Measurements from ENCODE around the gene SARDH. TPM values are rescaled to one million over a fixed set of nuclear protein-coding genes. Genes with fewer than 3 reads are reported as not detected.

Gene SARDH
- total and polyA plus RNA-seq, 2 of the 13 experiments (the other 11 are each of a cell fraction or from before 2014, with no cell fraction given) = 11.6 to 34.9 TPM

DNA sequence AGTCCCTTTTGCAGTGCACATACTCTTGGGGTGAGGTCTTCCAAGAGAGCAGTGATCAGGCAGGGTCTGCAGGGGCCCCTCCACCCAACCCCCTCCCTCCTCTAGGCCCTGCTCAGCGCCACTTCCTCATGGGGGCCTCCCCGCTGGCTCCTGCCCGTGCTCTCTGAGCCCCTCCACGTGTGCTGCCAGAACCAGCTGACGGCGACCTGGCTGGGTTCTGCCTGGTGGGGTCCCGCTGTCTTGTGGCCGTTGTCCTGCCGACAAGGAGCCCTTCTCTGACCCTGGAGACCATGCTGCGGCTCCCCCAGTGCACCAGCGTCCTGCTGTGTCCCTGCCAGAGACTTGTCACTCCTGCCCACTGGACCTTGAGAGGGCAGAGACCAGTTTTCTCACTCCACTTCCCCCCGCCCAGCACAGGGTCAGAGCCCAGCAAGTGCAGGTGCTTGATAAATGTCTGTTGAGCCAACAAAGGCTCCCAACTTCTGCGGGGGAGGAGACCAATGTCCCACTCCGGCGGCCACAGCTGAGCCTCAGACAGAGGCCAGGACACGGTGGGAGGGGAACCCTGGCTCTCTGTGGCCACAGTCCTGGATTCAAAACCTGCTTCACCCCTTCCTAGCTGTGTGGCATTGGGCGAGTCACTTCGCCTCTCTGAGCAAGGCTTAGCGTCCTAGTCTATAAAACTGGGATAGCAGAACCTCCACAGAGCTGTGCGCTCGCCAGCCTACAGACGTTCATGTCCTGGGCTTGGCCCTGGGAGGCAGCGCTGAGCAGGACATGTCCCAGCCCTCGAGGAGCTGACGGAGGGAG is 24.8 kb downstream of the SARDH start (continued):
- TF ChIP-seq, protein P1, sequence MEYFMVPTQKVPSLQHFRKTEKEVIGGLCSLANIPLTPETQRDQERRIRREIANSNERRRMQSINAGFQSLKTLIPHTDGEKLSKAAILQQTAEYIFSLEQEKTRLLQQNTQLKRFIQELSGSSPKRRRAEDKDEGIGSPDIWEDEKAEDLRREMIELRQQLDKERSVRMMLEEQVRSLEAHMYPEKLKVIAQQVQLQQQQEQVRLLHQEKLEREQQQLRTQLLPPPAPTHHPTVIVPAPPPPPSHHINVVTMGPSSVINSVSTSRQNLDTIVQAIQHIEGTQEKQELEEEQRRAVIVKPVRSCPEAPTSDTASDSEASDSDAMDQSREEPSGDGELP (IDR thresholded peaks at IDR 0.05; ENCODE audit: borderline replicate concordance, low read depth) = peak; percentile 75; the same call in 1 of the 2 replicates
- TF ChIP-seq ZFX (CRISPR knock-in tag; IDR thresholded peaks at IDR 0.05; ENCODE audit: low read depth) = peak; percentile 46
- 0 out of 2 replicates have a peak, but pooled peaks have one; percentile 37 for TF ChIP-seq TFDP2 (CRISPR knock-in tag; IDR thresholded peaks at IDR 0.05)
- peak; percentile 92; the same call in 1 of the 2 replicates for TF ChIP-seq ZNF543 (CRISPR knock-in tag; IDR thresholded peaks at IDR 0.05)
- peak; percentile 66; the same call in 1 of the 2 replicates for TF ChIP-seq ZBTB38 (CRISPR knock-in tag; IDR thresholded peaks at IDR 0.05)
- TF ChIP-seq SMAD9 (CRISPR knock-in tag; IDR thresholded peaks at IDR 0.05) = 0 out of 2 replicates have a peak, but pooled peaks have one; percentile 46
- TF ChIP-seq CREM (IDR thresholded peaks at IDR 0.05) = peak; percentile 26; the same call in 1 of the 2 replicates
- no peak for TF ChIP-seq CREM (CRISPR knock-in tag; IDR thresholded peaks at IDR 0.05)
- no peak for TF ChIP-seq ZNF124 (CRISPR knock-in tag; IDR thresholded peaks at IDR 0.05)
- TF ChIP-seq ZFP62 (CRISPR knock-in tag; IDR thresholded peaks at IDR 0.05) = no peak
- peak; percentile 78; the same call in 1 of the 2 replicates for TF ChIP-seq ZNF761 (CRISPR knock-in tag; conservative IDR thresholded peaks at IDR 0.05)
- no peak for TF ChIP-seq GLI4 (CRISPR knock-in tag; IDR thresholded peaks at IDR 0.05; ENCODE audit: borderline replicate concordance)
- TF ChIP-seq TBX2 (CRISPR knock-in tag; IDR thresholded peaks at IDR 0.05; ENCODE audit: borderline replicate concordance) = peak; percentile 81
- peak; percentile 29; the same call in 1 of the 2 replicates for TF ChIP-seq ZMYM4 (CRISPR knock-in tag; IDR thresholded peaks at IDR 0.05)
- no peak for TF ChIP-seq ELF3 (CRISPR knock-in tag; IDR thresholded peaks at IDR 0.05)
- TF ChIP-seq, protein P2, sequence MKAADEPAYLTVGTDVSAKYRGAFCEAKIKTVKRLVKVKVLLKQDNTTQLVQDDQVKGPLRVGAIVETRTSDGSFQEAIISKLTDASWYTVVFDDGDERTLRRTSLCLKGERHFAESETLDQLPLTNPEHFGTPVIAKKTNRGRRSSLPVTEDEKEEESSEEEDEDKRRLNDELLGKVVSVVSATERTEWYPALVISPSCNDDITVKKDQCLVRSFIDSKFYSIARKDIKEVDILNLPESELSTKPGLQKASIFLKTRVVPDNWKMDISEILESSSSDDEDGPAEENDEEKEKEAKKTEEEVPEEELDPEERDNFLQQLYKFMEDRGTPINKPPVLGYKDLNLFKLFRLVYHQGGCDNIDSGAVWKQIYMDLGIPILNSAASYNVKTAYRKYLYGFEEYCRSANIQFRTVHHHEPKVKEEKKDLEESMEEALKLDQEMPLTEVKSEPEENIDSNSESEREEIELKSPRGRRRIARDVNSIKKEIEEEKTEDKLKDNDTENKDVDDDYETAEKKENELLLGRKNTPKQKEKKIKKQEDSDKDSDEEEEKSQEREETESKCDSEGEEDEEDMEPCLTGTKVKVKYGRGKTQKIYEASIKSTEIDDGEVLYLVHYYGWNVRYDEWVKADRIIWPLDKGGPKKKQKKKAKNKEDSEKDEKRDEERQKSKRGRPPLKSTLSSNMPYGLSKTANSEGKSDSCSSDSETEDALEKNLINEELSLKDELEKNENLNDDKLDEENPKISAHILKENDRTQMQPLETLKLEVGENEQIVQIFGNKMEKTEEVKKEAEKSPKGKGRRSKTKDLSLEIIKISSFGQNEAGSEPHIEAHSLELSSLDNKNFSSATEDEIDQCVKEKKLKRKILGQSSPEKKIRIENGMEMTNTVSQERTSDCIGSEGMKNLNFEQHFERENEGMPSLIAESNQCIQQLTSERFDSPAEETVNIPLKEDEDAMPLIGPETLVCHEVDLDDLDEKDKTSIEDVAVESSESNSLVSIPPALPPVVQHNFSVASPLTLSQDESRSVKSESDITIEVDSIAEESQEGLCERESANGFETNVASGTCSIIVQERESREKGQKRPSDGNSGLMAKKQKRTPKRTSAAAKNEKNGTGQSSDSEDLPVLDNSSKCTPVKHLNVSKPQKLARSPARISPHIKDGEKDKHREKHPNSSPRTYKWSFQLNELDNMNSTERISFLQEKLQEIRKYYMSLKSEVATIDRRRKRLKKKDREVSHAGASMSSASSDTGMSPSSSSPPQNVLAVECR (CRISPR knock-in tag; IDR thresholded peaks at IDR 0.05; ENCODE audit: borderline replicate concordance) = peak; percentile 76
- no peak for TF ChIP-seq SNAPC5 (CRISPR knock-in tag; IDR thresholded peaks at IDR 0.05; ENCODE audit: borderline replicate concordance)
- peak; percentile 47; the same call in 1 of the 2 replicates for TF ChIP-seq ZNF839 (CRISPR knock-in tag; IDR thresholded peaks at IDR 0.05; ENCODE audit: borderline replicate concordance)
- no peak for TF ChIP-seq MXD1 (CRISPR knock-in tag; IDR thresholded peaks at IDR 0.05)
- TF ChIP-seq POLR2G (IDR thresholded peaks at IDR 0.05; ENCODE audit: low read depth, low read length) = peak; percentile 56
- peak; percentile 47 for TF ChIP-seq CBX1 (IDR thresholded peaks at IDR 0.05; ENCODE audit: low read depth)
